Stimulated activated CD8-positive, alpha-beta memory T cell treated with anti-CD3 and anti-CD28 coated beads, Interleukin-12 subunit alpha, Interleukin-12 subunit beta, amount 100 ng/mL, for 24 hours (primary cell): ENCODE measurements around the gene AARS2.
A peak's percentile ranks its signal among the peaks of the same experiment; 100 is the strongest.

ENCODE experiments used
- DNase-seq: peaks from one replicate; pipeline ENCODE4 v3.0.0-alpha.2; 2020; ENCODE audit errors: extremely low read depth

The AARS2 gene

DNA sequence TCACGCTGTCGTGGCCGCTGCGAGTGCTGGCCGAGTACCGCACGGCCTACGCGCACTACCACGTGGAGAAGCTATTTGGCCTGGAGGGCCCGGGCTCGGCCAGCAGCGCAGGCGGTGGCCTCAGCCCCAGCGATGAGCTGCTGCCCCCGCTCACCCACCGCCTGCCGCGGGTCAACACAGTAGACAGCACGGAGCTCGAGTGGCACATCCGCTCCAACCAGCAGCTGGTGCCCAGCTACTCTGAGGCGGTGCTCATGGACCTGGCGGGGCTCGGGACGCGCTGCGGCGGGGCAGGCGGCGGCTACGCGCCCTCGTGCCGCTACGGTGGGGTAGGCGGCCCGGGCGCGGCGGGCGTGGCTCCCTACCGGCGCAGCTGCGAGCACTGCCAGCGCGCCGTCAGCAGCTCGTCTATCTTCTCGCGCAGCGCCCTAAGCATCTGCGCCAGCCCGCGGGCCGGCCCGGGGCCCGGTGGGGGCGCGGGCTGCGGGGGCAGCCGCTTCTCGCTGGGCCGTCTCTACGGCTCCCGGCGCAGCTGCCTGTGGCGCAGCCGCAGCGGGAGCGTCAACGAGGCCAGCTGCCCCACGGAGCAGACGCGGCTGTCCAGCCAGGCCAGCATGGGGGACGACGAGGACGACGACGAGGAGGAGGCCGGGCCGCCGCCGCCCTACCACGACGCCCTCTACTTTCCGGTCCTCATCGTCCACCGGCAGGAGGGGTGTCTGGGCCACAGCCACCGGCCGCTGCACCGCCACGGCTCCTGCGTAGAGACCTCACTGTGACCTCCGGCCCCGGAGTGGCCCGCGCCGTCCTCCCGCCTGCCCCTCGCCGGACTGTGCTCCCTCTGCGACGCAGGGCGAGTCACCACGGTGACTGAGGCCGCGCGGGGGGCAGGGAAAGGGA lies 37.1 kb downstream of the AARS2 start:
- no peak for DNase-seq

DNA sequence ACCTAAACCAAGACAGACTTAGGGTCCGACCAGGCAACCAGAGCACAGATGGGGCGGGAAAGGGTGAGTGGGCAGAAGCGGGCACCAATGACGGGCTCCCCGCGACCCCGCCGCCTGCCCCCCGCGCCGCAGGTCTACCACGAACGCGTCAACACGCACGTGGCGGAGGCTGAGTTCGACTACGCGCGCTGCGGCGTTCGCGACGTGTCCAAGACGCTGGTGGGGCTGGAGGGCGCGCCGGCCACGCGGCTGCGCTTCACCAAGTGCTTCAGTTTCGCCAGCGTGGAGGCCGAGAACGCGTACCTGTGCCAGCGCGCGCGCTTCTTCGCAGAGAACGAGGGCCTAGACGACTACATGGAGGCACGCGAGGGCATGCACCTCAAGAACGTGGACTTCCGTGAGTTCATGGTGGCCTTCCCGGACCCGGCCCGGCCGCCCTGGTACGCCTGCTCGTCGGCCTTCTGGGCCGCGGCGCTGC lies 37.8 kb downstream of the AARS2 start:
- no peak for DNase-seq

DNA sequence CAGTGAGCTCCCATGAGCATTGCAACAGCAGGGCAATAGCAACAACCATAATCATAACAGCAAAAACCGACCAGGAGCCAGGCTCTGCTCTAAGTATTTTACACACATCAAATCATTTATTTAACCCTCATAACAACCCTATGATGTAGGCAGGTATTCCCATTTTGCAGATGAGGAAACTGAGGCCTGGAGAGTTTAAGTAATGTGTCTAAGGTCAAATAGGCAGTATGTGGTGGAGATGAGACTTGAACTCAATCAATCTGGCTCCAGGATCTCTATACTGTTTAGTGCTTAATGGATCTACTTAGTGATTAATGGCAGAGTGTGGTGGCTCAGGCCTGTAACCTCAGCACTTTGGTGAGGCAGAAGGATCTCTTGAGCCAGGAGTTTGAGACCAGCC lies 39.5 kb downstream of the AARS2 start:
- no peak for DNase-seq

DNA sequence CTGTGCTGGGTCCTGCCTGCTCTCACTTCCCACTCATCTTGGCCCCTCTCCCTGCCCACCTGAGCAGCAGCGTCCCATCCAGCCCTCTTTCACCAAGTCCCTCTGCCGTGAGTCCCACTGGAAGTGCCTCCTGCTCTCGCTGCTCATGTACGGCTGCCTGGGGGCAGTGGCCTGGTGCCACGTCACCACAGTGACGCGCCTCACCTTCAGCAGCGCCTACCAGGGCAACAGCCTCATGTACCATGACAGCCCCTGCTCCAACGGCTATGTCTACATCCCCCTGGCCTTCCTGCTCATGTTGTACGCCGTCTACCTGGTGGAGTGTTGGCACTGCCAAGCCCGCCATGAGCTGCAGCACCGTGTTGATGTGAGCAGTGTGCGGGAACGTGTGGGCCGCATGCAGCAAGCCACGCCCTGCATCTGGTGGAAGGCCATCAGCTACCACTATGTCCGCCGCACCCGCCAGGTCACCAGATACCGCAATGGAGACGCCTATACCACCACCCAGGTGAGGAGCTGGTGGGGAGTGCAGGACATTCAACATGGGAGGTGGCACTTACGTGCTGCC lies 40.1 kb downstream of the AARS2 start:
- no peak for DNase-seq

DNA sequence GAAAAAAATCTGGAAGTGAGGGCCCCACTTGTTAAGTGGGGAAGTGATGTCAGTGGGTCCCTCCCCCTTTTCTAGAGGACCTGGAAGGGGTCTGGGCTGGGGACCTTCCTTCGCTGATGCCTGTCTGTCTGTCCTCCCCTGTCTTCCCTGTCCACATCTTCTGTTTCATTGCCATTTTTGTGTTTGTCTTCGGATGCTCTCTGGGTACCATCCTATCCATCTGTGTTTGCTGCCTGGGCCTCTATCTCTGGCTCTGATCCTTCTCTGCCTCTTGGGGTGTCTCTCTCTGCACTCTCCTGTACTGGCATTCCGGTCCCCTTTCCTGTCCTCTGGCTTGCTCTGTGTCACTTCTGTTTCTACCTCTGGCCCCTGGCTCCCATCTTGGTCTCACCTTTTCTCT lies 40.6 kb downstream of the AARS2 start:
- DNase-seq: no peak

DNA sequence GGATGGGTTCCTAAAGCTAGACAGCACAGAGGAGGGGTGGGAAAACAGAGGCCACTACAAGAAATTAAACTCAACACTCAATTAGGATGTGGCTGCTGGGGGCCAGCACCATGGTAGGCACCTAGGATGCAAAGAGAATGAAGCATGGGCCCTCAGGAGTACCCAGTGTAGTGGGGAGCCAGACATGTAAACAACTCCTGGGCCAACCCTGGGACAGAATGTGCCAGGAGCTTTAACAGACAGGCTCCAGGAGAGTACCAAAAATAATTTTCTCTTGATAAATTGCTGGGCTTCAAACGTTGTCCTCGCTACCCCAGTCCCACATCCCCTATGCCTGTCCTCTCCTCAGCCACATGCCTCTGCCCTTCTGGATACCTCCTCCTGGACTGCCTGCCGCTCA lies 41.2 kb downstream of the AARS2 start:
- DNase-seq: no peak

DNA sequence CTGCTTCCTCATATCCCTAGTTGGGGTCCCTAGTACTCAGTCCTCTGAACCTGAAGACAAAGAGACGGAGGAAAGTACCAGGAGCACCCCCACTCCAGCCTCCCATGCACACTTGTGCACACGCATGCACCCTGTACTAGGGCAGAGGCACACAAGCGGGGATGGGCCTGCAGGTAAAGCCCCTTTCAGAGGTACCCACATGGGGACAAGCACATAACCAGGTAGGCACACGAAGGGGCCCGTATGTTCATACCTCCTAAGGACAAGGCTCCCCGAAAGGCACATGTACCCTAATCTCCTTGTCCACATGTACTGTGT lies 41.8 kb downstream of the AARS2 start:
- DNase-seq: no peak

DNA sequence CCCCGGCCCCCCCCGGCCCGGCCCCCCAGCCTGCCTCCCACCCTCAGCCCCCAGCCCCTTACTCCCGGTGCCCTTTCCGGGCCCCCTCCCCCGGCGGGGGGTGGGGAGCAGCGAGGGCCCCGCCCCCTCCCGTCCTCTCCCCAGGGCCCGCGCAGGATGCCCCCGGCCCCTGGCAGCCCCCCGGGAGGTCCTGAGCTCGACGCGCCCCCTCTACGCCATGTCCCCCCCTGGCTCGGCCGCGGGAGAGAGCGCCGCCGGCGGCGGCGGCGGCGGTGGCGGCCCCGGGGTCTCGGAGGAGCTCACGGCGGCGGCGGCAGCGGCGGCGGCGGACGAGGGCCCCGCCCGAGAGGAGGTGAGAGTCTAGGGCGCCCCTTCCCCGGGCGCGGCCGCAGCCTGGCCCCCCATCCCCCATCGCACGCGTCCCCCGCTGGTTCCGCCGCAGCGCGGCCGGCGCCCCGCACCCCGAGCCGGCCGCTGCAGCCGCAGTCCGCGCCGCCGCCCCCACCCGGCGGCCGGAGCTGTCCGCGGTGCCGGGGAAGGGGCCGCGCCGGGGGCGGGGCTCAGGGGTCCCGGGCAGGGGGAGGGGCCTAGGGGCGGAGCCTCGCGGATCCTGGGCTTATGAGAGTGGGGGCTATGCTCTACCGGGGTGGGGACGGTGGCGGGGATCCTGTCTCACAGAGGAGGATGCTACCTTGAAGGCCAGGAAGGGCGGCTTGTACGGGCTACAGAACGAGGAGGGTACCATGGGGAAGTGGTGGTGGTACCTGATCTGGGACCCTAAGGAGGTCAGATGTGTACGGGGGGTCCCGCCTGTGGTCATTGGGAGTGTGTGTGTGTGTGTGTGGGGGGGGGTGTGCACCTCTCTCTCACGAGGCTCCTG lies 42.4 kb downstream of the AARS2 start:
- DNase-seq: no peak

DNA sequence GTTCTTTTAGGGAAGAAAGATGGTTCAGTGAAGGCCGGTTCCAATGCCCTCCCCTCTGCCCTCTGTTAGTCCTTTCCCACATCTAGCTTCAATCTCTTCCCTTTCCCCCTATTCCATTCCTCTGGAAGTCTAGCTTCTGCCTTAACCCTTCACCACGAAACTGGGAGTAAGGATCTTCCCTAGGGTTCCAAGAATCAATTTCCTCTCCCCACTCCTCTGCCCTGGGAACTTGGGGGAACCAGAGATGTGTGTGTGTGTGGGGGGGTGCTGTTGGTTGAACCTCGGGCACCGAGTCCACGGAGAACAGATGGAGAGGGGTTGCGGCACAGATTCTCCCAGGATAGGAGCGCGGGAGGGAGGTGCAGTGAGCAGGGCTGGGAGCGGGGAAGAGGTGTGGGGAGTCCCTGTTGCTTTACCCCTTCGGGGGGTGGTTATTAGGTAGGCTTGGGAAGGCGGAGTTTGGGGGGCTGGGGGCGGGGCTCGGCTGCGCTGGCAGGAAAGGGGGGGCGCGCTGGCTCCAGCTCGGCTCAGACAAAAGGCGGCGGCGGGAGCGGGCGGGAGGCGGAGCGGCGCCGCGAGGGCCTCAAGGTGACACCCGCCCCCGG lies 43.1 kb downstream of the AARS2 start, which contains the start of gene TMEM151B:
TMEM151B (plus strand) TSS at position 530 of the 605 bp plus-strand sequence. CDS start 293 bp downstream, outside the sequence.
- no peak for DNase-seq

DNA sequence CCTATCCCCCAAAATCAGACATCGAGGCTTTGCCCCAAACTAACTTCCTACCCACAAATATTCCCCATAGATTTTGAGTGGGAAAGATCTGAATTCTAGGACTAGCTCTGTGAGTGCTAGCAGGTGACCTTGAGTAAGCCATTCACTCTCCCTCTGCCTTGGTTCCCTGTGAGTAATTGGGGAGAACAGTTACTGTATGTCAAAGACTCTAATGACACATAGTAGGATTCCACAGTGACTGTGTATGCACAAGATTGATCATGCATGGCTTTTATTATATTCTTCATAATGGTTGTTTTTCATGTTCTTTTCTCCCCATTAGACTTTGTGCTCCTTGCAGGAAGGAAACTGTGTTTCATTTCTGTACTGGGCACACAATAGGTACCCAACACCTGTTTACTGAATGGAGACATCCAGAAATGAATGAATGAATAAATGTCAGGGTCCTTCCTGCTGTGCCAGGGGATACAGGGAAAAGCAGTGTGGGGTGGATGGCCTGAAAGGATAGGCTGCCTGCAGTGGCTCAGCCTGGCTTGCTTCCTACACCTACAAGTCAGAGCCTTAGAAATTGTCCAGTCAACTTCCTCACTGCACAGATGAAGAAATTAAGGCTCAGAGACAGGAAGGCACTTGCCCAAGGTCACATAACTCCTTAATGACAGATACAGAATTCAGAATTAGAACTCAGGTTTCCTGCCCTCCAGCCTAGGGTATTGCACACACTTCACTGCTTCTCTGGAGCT lies 43.8 kb downstream of the AARS2 start:
- DNase-seq: no peak

DNA sequence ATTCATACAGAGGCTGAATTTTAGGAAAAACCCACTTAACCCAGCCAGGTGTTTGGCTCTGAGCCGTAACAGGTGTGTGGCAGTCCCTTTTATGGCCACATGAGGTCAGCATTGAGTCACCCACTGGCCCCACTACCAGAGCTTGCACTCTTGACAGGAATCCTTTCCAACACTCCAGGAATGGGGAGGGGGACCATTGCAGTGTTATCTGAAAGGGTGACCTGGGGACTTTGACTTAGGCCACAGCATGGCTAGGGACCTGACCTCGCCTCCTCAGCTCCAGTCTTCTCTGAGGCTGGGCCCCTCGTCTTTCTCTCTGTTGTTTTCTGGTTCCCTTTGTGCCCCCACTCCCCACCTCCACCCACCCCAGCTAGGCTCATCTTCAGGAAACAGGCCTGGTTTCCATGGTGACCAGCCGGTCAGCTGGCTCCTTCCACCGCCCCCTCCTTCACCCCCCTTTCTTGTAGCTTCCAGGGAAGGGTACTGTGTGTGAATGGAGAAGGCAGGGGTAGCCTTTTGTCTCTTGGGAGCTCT lies 45.0 kb downstream of the AARS2 start:
- DNase-seq: no peak

DNA sequence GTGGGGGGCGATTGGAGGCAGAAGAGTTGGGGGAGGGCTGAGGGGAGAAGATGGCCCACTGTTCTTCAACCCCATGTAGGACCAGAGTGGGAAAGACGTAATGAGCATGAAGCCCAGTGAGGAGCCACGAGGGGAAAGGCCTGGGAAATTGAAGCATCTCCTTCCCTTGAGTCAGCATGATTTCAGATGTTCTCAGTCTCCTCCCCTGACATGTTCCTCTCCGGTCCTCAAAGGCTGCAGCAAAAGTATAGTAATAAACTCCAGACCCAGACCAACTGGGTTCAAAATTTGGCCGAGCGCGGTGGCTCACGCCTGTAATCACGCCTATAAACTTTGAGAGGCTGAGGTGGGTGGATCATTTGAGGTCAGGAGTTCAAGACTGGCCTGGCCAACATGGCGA lies 45.9 kb downstream of the AARS2 start:
- DNase-seq: no peak

DNA sequence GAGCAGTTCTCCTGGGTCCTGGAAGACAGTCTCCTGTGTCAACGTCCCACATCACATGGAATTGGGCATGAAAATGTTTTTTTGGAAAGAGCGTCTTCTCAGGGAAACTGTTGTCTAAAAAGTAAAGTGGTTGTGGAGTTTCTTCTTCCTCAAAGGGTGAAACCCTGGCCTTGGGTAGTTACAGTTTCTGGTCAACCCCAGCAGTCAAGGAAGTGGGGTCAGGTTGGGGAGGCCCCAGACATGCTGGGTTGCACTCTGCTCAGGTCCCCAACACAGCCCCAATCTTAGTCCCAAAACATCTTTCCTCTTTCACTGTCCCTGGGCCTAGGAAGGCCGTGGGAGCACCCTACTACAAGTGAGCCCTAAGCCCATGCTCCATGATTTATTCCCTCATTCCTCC lies 46.8 kb downstream of the AARS2 start:
- DNase-seq: no peak

DNA sequence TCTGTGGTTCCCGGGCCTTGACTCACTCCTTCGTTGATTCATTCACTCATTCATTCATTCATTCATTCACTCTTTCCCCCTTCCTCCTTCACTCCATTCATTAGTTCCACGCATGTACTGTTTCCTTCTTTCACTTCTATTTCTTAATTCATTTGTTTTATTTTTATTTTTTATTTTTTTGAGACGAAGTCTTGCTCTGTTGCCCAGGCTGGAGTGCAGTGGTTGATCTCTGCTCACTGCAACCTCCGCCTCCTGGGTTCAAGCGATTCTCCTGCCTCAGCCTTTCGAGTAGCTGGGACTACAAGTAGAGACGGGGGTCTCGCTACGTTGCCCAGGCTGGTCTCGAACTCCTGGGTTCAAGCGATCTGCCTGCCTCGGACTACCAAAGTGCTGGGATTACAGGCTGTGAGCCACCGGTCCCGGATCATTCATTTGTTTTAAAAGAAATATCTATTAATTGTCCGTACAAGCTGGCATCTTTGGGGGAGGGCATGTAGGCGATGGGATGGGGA lies 47.4 kb downstream of the AARS2 start:
- no peak for DNase-seq

DNA sequence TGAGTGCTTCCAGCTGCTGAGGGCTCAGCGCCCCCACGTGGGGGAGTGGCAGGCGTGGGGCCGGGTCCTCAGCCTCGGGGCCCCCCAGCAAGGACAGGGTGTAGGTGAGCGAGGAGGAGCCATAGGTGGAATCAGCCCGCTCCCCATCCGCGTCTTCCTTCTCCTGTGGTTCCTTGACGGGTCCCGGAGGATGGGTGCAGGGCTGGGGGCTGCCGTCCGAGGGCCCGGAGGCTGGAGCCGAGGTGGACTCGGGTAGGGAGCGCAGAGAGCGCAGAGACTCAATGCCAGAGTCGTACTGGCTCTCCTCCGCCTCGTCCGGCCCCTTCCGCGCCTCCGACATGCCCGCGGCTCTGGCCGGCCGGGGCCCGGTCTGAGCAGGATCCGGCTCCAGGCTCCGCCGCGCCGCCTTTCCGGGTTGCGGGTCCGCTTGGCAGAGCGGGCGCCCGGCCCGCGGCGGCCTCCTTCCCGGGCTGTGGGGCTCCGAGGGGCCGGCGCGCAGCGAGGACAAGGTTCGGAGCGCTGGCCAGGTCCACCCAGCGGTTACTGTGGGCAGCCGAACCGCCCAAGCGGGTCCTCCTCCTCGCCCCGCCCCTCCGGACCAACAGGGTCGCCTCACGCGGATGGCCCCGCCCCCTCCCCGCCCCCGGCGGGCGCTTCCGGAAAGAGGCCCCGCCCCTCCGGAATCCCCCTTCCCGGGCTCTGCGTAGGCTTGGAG lies 48.0 kb downstream of the AARS2 start, which contains the start of gene NFKBIE:
NFKBIE (minus strand) TSS at position 545 of the 715 bp plus-strand sequence; CDS start at position 340, 205 bp downstream.
- DNase-seq: peak; percentile 86

DNA sequence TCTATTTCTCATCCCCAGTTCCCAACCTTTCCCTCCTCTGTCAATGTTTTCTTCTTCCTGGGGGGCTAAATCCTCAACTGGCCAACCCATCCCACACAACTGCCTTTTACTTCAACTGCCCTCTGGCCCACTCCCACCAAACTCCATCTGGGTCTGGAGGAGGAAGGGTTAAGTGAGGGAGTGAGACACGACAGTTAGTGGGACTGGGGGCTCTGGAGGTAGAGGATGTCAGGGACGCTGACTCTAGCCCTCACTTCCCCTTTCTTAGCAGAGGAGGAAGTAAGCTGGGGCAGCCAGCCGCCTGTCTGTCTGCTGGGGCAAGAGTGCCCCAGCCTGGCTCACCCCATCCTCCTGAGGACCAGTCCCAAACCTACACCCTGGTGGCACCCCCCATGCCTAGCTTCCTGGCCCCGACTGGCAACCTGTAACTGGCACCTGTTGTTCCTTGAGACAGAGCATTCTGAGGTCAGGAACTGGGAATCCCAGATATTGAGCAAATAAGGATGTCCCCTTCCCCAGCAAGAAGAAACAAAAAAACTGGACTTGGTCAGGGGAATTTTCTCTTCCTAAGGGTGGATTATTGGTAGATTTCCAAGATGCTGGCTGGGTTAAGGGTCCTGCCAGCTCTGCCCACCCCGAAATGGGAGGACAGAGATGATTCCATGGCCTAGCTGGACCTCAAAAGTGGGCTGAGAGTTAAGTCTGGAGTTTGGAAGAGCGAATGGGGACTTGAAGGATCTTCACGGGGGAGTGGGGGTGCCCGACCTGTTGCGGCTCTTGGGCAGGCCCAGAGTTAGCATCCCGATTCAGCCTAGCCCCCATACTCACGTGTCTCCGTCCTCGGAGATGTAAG lies 48.8 kb downstream of the AARS2 start:
- DNase-seq: no peak

DNA sequence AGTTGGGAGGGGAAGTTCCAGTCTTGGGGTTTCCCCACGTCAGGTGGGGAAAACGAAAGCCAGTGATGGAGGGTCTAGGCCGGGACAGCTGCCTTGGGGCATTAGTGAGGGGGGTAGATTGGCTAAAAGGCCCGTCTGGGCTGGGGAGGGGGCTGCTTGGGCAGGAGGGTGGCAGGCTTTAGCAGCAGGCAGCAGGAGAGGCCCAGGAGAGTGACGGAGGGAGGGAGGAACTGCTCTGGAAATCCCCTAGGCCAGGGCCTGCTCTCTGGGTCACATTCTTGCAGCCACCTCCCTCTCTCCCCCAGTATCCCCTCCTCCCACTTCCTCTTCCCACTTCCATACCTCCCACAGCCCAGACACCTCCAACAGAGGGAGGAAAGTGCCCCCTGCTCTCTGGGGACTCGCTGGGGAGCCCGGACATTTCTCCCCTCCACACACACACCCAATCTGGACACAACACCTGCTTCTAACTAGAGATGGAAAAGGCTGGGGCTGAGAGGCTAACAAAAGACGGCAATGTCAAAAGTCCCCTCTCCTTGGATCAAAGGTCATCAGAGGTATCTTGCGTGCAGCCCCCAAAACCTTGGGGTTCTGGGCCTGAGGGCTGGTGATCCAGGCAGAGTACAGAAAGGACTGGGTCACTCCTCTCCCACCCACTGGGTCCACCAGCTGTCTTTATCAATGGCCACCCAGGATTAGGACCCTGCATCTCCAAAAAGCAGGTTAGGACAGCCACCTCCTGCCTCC lies 49.6 kb downstream of the AARS2 start:
- no peak for DNase-seq
